ENCODE data around the gene CHST15.

GRCh38 chr10:124142960-124143359 is 49.6 kb upstream of the CHST15 start:
- TF ChIP-seq CBX8 (IDR thresholded peaks at IDR 0.05; ENCODE audit: borderline replicate concordance, low read depth, low read length) (no peak), CHD1 (IDR thresholded peaks at IDR 0.05; ENCODE audit: low read depth, low read length) (no peak), POLR2AphosphoS5 (IDR thresholded peaks at IDR 0.05; ENCODE audit: low read depth, low read length) (no peak)
